Immature natural killer cell (primary cell): Measurements from ENCODE around the gene EOLA2. TPM values are rescaled to one million over a fixed set of nuclear protein-coding genes. Genes with fewer than 3 reads are reported as not detected.
A peak's percentile ranks its signal among the peaks of the same experiment; 100 is the strongest.
"Not testable (repeated sequence)": the region's sequence is repeated elsewhere in the genome, so short reads cannot be mapped to it uniquely, and the experiment has no call there.

Source experiments
- DNase-seq, 3 donors: peaks; one replicate each; pipeline ENCODE4 v3.0.0; 2022; ENCODE audit warnings: mixed read lengths in 1 of 3
- H3K27ac Mint-ChIP-seq, 6 donors: one replicate each; pipeline ENCODE4 v1.8.0; 2020; ENCODE audit warnings: mixed read lengths in 6 of 6, mild to moderate bottlenecking in 5 of 6, inconsistent platforms in 4 of 6, moderate library complexity in 3 of 6
- H3K27me3 Mint-ChIP-seq, 3 donors: one replicate each; pipeline ENCODE4 v1.8.0; 2020 to 2021; ENCODE audit warnings: low read depth in 3 of 3, mild to moderate bottlenecking in 3 of 3, mixed read lengths in 3 of 3, moderate library complexity in 3 of 3, inconsistent platforms in 1 of 3
- H3K36me3 Mint-ChIP-seq, 3 donors: one replicate each; pipeline ENCODE4 v1.8.0; 2020; ENCODE audit warnings: mixed read lengths in 3 of 3, inconsistent platforms in 2 of 3, mild to moderate bottlenecking in 2 of 3
- H3K4me1 Mint-ChIP-seq, 2 donors: one replicate each; pipeline ENCODE4 v1.8.0; 2020; ENCODE audit warnings: inconsistent platforms in 2 of 2, mild to moderate bottlenecking in 2 of 2, mixed read lengths in 2 of 2, moderate library complexity in 1 of 2
- H3K4me3 Mint-ChIP-seq, 5 donors: one replicate each; pipeline ENCODE4 v1.8.0; 2020; ENCODE audit warnings: mild to moderate bottlenecking in 5 of 5, mixed read lengths in 5 of 5, inconsistent platforms in 3 of 5, moderate library complexity in 3 of 5
- H3K9me3 Mint-ChIP-seq, 6 donors: one replicate each; pipeline ENCODE4 v1.8.0; 2020; ENCODE audit warnings: mild to moderate bottlenecking in 6 of 6, mixed read lengths in 6 of 6, inconsistent platforms in 4 of 6, moderate library complexity in 3 of 6
- polyA plus RNA-seq, 3 donors: library from polyadenylated mRNA; unstranded; fragments of 300-500 nt; fragmentation: Illumina TruSeq; gene quantifications; one replicate each; pipeline ENCODE4 v1.2.3, GENCODE V29; 2021

EOLA2 gene
- 10 to 100 TPM; 38.6 to 65.1 (median 51.5) TPM for polyA plus RNA-seq

DNA sequence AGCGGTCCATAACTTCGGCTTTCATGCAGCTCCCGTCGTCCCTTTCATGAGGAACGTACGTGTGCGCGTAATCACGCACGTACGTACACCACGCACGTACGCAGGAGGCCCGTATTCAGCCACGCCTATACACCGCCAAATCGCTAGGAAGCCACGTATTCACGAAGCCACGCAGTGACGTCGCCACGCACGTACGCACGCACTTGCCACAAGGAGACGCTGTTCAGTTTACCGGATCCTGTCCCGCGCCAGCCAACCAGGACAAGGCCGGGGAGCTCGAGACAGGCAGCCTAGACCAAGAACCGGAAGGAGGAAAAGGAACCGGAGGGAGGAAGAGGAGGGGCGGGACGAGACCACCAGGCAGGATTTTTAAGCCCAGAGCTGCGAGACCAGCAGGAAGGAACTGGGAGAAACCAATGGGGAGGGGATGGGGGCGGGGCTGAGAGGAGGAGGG lies at the start of gene EOLA2:
Gene EOLA2 (minus strand): TSS at position 65 of the 454 bp plus-strand sequence. CDS start 4,617 bp downstream, outside the sequence.
- Mint-ChIP-seq H3K4me1 (peaks cover 6 to 12% of the 10 kb centered on the region in 2 donors), H3K36me3 (no peaks in the 10 kb centered on the region), H3K27me3 (peaks cover 10 to 12% (median 12%) of the 10 kb centered on the region in 3 donors), H3K9me3 (peaks cover 0 to 2% (median 0%) of the 10 kb centered on the region in 6 donors), H3K27ac (peak within 1 kb of the TSS; percentile 93 to 99 (median 98)), H3K4me3 (peak within 1 kb of the TSS; percentile 83 to 93 (median 90))
- DNase-seq: peak; percentile 89 to 94 (median 92)

GRCh38 chrX:149987613-149988012 lies 49.3 kb upstream of the EOLA2 start:
- Mint-ChIP-seq H3K9me3 (no peaks in the 10 kb centered on the region), H3K27me3 (peaks cover 0 to 2% (median 0%) of the 10 kb centered on the region in 3 donors), H3K4me3 (no peak overlapping the region), H3K4me1 (peaks cover 4 to 7% of the 10 kb centered on the region in 2 donors), H3K36me3 (peaks cover 0 to 4% (median 0%) of the 10 kb centered on the region in 3 donors), H3K27ac (no peak overlapping the region)
- DNase-seq: no peak

DNA sequence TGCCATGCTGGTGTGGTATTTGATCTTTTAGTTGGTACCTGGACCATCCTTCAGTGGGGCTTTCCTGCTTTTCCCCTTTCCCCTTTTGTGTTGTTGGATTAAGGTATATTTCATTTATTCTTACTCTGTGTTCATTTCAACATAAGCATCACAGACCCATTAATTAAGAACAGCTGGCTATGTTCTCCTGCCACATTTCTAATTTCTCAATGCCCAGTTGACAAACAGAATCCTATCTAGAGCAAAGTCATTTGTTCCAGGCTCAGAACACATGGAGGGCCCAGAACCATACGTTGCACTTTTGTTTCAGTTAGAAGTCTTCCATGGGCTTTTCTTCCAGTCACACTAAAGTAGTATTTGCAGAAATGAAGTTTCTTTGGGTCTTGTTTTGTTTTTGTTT lies 46.1 kb upstream of the EOLA2 start:
- Mint-ChIP-seq H3K27me3 (peaks cover 0 to 2% (median 0%) of the 10 kb centered on the region in 3 donors), H3K36me3 (peaks cover 0 to 4% (median 0%) of the 10 kb centered on the region in 3 donors), H3K27ac (no peak overlapping the region), H3K9me3 (no peaks in the 10 kb centered on the region), H3K4me1 (no peaks in the 10 kb centered on the region), H3K4me3 (no peak overlapping the region)
- DNase-seq: no peak

DNA sequence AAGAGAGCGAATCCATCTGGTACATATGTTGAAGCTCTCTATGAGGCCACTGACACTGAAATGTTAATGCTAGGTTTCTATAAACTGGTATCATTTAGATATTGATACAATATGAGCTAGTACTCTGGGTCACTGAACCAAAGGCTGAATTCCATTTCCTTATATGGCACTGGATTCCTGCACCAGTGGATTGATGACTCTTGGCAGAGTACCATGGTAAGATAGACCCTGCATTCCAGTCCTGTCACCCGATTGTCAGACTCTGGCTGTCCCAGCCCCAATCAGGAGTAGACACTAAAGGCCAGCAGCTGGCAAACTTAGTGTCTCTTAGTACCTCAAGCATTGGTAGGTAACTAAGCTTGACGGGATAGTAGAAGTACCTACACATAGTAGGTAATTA lies 44.0 kb upstream of the EOLA2 start:
- H3K36me3 Mint-ChIP-seq: no peaks in the 10 kb centered on the region
- no peaks in the 10 kb centered on the region for H3K9me3 Mint-ChIP-seq
- no peak for DNase-seq
- no peak overlapping the region for H3K27ac Mint-ChIP-seq
- H3K4me1 Mint-ChIP-seq: no peaks in the 10 kb centered on the region
- no peak overlapping the region for H3K4me3 Mint-ChIP-seq
- H3K27me3 Mint-ChIP-seq: peaks cover 0 to 4% (median 2%) of the 10 kb centered on the region in 3 donors

DNA sequence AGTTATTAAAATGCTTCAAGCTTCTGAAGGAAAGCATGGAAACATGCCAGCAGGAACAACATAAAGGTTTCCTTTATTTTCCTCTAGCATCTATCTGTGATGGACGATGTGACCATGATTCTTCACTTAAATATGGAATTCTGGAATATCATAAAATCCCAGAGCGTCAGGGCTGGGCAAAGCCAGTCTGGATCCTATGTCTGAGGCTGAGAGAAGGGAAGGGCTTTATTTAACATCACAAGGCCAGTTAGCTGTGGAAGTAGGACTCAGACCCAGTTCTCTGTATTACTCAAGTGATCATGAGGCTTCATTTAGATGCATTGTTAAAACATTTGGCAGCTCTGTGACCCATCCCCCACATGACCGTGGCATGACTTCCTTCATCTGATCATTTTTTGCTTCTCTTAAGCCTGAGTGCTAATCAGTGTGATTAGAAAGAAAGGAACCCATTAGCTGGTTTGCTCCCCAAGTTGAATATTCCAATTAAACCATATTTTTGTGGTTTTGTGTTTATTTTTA lies 40.9 kb upstream of the EOLA2 start:
- Mint-ChIP-seq H3K27me3 (peaks cover 0 to 4% (median 0%) of the 10 kb centered on the region in 3 donors), H3K27ac (no peak overlapping the region), H3K36me3 (no peaks in the 10 kb centered on the region), H3K4me3 (no peak overlapping the region), H3K9me3 (no peaks in the 10 kb centered on the region), H3K4me1 (no peaks in the 10 kb centered on the region)
- DNase-seq: no peak

GRCh38 chrX:149962859-149963757 lies 24.8 kb upstream of the EOLA2 start:
- Mint-ChIP-seq H3K36me3 (peaks cover 0 to 8% (median 6%) of the 10 kb centered on the region in 3 donors), H3K4me1 (peaks cover 0 to 1% of the 10 kb centered on the region in 2 donors), H3K4me3 (no peak overlapping the region), H3K9me3 (no peaks in the 10 kb centered on the region), H3K27ac (peak overlapping the region in 1 of 6 donors; percentile 46), H3K27me3 (peaks cover 0 to 2% (median 0%) of the 10 kb centered on the region in 3 donors)
- peak in 2 of 3 donors; percentile 2 to 12 for DNase-seq

DNA sequence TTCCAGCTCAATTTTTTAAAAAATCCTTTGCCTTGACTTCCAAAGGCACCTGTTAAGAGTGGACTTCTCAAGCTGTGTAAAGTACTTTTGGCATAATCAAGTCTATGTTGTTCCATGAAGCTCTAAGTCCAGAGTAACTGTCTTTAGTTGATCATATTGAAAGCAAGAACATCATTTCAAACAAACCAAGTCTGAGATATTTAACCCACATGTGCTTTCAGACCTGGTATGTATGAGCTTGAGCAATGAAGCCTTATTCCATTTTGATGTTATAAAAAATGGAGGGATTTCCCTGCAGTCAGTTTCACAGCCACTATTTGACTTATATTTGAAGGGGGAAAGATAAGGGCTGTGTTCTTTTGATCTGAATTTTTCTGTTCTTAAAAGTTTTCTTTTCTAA lies 23.7 kb upstream of the EOLA2 start:
- no peak overlapping the region for H3K27ac Mint-ChIP-seq
- peaks cover 0 to 6% (median 3%) of the 10 kb centered on the region in 3 donors for H3K36me3 Mint-ChIP-seq
- H3K9me3 Mint-ChIP-seq: no peaks in the 10 kb centered on the region
- H3K4me3 Mint-ChIP-seq: no peak overlapping the region
- no peak for DNase-seq
- H3K27me3 Mint-ChIP-seq: peaks cover 0 to 2% (median 0%) of the 10 kb centered on the region in 3 donors
- H3K4me1 Mint-ChIP-seq: peaks cover 0 to 1% of the 10 kb centered on the region in 2 donors

DNA sequence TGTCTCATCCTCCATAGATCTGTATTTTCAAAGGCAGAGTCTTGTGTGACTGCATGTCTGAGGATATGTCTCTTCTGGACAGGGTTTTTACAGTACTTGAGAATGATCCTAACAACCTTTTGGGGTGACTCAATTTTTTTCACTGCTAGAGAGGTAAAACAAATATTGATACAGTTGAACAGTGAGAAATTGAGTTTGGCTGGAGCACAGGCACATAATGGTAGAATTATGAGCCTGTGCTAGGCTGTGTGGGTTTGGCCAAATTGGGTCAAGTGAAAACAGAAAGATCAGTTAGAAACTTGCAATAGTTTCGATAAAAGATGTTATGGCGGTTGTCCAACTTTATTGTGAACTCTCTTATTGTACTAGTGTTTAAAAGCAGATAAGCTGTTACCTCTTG lies 23.3 kb upstream of the EOLA2 start:
- DNase-seq: no peak
- Mint-ChIP-seq H3K27me3 (peaks cover 0 to 2% (median 0%) of the 10 kb centered on the region in 3 donors), H3K4me3 (no peak overlapping the region), H3K4me1 (peaks cover 0 to 1% of the 10 kb centered on the region in 2 donors), H3K36me3 (peaks cover 0 to 6% (median 3%) of the 10 kb centered on the region in 3 donors), H3K9me3 (no peaks in the 10 kb centered on the region), H3K27ac (no peak overlapping the region)

DNA sequence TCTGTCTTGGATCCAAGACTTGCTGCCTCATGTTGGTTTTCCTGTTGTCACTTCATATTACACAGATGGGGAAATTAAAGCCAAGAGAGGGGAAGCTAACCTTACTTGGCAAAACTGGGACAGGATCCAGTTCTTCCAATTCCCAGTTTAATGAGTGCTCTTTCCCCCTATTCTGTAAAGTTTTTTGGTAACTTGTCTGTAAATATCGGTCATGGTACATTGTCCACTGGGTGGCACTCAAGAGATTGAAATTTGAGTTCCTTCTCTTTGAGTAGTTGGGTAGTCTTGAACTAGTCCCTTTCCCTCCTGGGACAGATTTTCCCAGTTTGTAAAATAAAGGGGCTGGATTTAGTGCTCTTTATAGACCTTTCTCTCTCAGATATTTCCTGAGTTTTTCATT lies 12.4 kb upstream of the EOLA2 start:
- peak in 1 of 3 donors; percentile 19 for DNase-seq
- H3K4me1 Mint-ChIP-seq: no peaks in the 10 kb centered on the region
- H3K36me3 Mint-ChIP-seq: no peaks in the 10 kb centered on the region
- H3K27ac Mint-ChIP-seq: no peak overlapping the region
- H3K4me3 Mint-ChIP-seq: no peak overlapping the region
- H3K9me3 Mint-ChIP-seq: no peaks in the 10 kb centered on the region
- peaks cover 0 to 2% (median 0%) of the 10 kb centered on the region in 3 donors for H3K27me3 Mint-ChIP-seq

DNA sequence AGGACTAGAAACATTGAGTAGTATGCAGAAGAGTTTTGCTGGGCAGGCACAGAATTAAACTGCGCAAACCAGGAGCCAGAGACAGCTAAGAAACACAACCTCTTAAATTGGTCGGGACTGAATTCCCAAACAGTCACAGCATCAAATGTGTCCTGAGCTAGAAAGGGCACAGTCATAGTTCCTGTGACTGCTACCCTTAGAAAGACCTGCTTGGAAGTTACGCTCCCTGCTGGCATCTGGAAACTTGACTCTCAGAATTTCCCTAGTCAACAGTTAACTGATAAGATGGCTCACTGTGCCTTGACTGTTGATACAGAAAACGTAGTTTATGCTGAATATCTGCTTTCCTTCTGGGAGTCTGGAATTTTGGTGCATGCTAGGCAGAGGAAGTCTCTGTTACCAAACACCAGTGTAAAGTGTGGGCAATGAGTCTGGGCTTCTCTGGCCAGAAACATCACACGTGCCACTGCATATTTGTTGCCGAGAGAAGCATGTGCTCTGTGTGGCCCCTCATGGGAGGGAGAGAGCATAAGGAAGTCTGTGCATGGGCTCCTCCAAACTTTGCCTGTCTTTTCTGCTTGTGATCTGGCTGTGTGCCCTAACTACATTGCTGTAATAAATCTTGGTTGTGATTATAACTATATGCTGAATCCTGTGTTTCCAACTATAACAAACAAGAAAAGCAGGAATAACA lies 11.6 kb upstream of the EOLA2 start:
- DNase-seq: no peak
- H3K36me3 Mint-ChIP-seq: no peaks in the 10 kb centered on the region
- no peaks in the 10 kb centered on the region for H3K4me1 Mint-ChIP-seq
- H3K9me3 Mint-ChIP-seq: no peaks in the 10 kb centered on the region
- peaks cover 0 to 4% (median 1%) of the 10 kb centered on the region in 3 donors for H3K27me3 Mint-ChIP-seq
- H3K4me3 Mint-ChIP-seq: no peak overlapping the region
- no peak overlapping the region for H3K27ac Mint-ChIP-seq

DNA sequence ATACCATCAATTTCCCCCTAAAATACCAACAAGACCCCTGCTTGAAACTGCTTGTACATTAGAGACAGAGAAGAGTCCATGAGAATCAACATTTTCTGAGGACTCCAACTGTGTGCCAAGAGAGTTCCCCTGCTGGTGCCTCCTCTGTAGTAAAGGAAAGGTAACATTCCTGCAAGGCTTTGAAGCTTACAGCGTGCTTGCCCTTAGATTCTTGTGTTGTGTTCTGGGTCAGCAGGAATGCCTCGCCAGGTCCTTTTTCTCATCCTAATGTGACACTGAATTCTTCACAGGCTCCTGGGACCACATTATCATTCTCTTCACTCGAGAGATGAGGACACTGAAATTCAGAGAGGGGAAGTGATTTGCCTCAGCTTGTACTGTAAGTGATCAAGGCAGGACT lies 9.7 kb upstream of the EOLA2 start:
- no peak for DNase-seq
- Mint-ChIP-seq H3K27ac (no peak overlapping the region), H3K27me3 (peaks cover 0 to 4% (median 1%) of the 10 kb centered on the region in 3 donors), H3K4me3 (no peak overlapping the region), H3K36me3 (no peaks in the 10 kb centered on the region), H3K9me3 (no peaks in the 10 kb centered on the region), H3K4me1 (no peaks in the 10 kb centered on the region)

GRCh38 chrX:149946932-149947331 lies 8.6 kb upstream of the EOLA2 start:
- H3K4me3 Mint-ChIP-seq, H3K27me3 Mint-ChIP-seq: not testable (repeated sequence)
- peak overlapping the region in 1 of 6 donors; percentile 18 for H3K27ac Mint-ChIP-seq

GRCh38 chrX:149945820-149946219 lies 7.5 kb upstream of the EOLA2 start:
- H3K36me3 Mint-ChIP-seq, H3K27me3 Mint-ChIP-seq, H3K9me3 Mint-ChIP-seq, DNase-seq, H3K4me3 Mint-ChIP-seq, H3K27ac Mint-ChIP-seq, H3K4me1 Mint-ChIP-seq: not testable (repeated sequence)

More at GRCh38 chrX:149946932-149947331, 8.6 kb upstream of the EOLA2 start:
- H3K9me3 Mint-ChIP-seq, H3K36me3 Mint-ChIP-seq, DNase-seq, H3K4me1 Mint-ChIP-seq: not testable (repeated sequence)
